HG03159 (cell line): Measurements from ENCODE around the gene SNRPE.

Experiments used
- ATAC-seq: cut with Tn5 transposase; IDR thresholded peaks from one replicate; pipeline ENCODE4 v1.9.1; 2021; ENCODE audit warnings: mild to moderate bottlenecking, moderate library complexity; ENCODE audit not compliant: unreplicated experiment

SNRPE gene

DNA sequence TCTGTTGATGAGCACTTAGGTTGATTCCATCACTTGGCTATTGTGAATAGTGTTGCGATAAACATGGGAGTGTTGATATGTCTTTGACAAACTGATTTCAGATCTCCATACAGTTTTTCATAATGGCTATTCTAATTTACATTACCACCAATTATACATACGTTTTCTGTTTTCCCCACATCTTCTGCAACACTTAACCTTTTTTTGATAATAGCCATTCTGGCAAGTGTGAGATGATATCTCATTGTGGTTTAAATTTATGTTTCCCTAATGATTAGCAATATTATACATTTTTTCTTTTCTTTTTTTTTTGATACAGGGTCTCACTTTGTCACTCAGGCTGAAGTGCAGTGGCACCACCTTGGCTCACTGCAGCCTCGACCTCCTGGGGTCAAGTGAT is 17.0 kb downstream of the SNRPE start:
- ATAC-seq, result no peak

DNA sequence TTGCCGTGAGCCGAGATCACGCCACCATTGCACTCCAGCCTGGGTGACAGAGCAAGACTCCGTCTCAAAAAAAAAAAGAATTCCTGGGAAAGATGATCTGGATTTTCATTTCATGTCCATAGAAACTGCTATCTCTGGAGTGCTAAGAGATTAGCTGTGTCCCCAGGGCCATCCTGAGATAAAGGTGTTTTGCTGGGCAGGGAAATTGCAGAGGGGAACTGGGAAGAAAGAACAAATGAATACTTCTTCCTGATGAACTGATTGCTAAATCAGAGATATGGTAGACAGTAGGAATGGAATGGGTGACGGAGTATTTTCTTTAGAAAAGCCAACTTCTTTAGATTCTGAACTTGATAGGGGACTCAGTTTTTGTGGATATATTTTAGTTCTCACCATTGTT is 19.2 kb downstream of the SNRPE start:
- ATAC-seq, result no peak

DNA sequence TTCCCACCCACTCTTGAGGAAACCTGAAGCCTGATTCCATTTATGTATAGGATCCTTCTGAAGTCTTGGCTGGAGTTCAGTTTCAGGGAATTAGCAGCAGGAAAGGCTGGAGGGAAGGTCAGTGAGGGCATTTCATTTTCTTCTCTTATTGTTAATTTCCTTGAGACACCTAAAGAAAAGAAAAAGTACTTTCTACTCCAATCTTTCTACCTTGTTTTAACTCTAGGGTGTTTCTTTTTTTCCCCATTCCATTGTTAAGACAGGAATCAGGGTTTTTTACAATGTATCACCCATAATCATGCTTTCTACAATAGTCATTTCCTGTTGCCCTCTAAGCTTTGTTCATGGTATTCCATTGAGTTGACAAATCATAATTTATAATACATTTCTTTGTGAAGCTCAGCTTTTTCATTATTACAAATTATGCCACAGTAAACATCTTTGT is 27.4 kb downstream of the SNRPE start:
- no peak for ATAC-seq

DNA sequence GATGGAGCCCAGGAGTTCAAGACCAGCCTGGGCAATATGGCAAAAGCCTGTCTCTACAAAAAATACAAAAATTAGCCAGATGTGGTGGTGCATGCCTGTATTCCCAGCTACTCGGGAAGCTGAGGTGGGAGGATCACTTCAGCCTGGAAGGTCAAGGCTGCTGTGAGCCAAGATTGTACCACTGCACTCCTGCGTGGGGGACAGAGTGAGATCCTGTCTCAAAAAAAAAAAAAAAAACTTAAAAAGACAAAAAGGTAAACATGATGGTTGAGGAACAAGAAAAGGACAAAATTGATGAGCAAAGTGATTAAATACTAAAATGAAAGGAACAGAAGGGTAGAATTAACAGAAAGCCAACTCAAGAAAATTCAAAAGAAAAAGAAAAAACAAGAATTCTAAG is 30.6 kb downstream of the SNRPE start:
- ATAC-seq, result no peak

DNA sequence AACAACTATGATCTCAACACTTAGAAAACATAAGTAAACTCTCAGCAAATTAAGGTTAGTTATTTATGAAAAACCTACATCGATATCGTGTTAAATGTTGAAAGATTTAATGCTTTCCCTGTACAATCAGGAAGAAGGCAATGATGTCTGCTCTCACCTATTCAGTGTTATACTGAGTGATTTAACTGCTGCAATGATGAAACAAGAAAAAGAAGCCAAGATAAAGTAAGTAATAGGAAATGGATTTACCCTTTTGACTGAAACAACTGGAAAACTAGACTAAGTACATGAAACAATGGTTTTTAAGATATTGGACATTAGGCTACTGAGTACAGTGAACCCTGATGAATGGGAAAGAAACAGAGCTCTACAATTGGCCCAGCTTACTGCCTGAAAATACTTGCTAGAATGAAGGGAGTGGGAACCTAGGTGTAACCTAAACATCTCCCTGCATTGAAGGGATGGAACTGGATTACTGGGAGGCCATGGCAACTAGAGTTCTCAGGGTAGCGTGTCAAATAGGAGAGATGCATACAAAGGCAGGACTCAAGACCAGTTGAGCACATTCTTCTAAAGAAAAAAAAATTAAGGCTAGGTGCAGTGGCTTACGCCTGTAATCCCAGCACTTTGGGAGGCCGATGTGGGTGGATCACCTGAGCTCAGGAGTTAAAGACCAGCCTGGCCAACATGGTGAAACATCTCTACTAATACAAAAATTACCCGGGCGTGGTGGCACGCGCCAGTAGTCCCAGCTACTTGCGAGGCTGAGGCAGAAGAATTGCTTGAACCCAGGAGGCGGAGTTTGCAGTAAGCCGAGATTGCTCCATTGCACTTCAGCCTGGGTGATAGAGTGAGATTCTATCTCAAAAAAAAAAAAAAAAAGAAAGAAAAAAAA is 37.3 kb downstream of the SNRPE start:
- ATAC-seq, result no peak

DNA sequence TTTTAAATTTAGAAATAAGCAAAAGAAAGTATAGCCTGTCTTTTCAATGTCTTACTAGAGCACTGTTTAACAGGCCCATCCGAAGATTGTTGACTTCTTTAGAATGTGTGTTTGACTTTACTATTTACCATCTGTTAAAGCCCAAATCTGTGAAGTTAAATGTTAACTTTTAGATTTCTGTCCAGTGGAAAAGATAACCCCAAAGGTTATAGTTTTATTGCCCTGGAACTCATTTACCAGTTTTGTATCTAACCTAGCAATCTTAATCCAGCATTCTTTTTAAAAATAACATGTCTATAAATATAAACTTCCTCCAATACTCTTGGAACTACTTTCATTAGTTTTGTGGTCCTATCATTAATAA is 37.9 kb downstream of the SNRPE start:
- no peak for ATAC-seq

DNA sequence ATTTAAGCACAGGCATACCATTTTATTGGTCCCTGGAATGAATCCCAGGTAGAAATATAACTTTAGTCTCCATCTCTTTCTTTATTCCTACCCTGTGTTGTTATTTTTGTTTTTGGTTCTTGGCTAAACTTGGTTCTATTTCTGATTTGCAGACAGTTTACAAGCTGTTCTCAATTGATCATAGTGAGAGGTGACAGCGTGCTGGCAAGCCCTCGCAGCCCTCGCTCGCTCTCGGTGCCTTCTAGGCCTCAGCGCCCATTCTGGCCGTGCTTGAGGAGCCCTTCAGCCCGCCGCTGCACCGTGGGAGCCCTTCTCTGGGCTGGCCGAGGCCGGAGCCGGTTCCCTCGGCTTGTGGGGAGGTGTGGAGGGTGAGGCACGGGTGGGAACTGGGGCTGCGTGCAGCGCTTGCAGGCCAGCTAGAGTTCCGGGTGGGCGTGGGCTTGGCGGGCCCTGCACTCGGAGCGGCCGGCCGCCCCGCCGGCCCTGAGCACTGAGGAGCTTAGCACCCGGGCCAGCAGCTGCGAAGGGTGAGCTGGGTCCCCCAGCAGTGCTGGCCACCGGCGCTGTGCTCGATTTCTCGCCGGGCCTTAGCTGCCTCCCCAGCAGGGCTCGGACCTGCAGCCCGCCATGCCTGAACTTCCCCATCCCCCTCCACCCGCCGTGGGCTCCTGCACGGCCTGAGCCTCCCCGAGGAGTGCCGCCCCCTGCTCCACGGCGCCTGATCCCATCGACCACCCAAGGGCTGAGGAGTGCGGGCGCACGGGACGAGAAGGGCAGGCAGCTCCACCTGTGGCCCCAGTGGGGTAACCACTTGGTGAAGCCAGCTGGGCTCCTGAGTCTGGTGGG is 38.7 kb downstream of the SNRPE start:
- ATAC-seq, result no peak

DNA sequence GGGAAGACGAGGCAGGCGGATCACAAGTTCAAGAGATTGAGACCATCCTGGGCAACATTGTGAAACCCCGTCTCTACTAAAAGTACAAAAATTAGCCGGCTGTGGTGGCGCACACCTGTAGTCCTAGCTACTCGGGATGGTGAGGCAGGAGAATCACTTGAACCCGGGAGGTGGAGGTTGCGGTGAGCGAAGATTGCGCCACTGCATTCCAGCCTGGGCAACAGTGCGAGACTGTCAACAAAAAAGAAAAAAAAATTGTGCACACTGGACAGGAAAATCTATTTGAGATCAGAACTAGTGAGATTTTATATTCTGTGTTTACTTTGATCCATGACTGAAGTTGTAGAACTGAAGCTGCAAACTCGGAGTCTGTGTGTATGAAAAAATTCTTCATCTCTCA is 40.2 kb downstream of the SNRPE start:
- no peak for ATAC-seq

DNA sequence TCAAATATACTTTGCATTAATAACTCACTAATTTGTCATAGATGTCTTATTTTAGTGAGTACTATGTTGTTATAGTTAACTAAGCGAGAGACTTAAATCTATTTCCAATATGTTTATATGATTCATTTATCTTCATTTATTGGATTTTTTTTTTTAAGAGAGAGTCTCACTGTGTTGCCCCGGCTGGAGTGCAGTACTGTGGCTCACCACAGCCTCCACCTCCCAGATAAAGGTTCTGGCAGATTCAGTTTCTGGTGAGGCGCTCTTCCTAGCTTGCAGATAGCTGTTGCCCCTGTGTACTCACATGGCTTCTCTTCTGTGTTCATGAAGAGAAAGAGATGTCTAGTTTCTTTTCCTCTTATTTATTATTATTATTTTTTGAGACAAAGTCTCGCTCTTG is 43.9 kb downstream of the SNRPE start:
- ATAC-seq, result no peak

DNA sequence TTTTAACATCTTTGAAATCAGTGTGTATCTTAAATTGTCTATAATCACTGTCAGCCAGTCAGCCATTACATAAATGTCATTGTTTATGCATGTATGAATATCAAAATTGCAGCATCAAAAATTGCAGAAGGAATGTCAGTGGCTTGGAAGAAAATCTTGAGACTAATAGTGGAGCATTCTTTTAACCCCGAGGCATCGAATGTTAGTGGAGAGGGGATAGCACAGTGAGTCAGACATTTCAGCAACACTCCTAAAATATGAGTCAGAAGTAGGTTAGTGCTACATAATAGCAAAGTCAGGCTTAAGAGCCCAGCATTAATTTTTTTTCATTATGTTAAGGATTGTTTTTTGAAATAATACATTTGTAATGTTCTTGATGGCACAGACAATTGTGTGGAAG is 45.5 kb downstream of the SNRPE start:
- no peak for ATAC-seq

DNA sequence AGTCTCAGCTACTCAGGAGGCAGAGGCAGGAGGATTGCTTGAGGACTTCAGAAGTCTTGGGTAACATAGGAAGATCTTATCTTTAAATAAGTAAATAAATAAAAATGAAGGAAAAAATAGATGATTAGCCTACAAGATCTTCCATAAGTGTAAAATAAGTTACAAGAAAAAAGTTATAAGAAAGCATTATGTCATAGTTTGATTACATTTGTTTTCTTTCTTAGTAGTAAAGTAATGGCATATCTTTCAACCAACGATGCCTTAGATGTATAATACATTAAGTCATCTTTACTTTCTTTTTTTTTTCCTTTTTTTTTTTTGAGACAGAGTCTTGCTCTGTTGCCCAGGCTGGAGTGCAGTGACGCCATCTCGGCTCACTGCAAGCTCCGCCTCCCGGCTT is 46.5 kb downstream of the SNRPE start:
- no peak for ATAC-seq

DNA sequence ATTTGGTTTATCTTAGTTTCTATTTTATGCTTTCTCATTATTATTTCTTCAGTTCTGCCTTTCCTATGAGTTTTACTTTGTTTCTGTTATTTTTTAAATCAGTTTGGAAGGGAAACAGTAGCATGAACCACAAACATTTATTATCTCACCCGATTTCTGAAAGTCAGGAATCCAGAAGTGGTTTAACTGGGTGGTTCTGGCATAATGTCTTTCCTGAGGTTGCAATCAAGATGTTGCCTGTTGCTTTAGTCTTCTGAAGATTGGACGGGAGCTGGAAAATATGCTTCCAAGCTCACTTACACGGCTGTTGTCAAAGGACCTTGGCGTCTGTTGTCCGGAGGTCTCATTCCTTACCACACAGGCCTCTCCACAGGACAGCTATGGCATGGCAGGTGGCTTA is 50.4 kb downstream of the SNRPE start:
- ATAC-seq, result no peak

DNA sequence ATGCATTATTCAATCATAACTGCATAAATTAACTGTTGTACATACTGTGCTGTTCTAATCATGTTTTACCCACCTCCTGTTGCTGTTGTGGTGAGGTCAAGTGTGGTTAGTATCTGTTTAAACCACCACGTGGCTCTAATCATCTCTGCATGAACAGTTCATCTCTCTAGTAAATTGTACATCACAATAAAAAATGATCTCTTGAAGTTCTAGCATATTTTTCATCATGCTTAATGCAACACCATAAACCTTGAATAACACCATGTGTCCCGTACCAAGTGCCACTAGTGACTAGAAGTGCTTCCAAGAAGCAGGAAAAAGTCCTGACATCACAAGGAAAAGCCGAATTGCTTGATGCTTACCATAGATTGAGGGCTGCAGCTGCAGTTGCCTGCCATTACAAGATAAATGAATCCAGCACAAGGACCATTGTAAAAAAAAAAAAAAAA is 51.7 kb downstream of the SNRPE start:
- no peak for ATAC-seq

DNA sequence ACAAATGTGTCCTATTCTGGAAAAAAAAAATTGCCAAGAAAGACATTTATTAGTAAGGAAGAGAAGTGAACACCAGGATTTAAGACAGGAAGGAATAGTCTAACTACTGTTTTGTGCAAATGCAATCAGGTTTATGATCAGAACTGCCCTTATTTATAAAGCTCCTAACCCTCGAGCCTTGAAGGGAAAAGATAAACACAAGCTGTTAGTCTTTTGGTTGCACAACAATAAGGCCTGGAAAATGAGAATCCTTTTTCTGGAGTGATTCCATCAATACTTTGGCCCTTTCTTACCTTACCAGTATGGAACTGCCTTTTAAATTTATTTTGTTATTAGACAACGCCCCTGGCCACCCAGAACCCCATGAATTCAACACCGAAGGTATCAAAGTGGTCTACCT is 52.9 kb downstream of the SNRPE start:
- no peak for ATAC-seq

DNA sequence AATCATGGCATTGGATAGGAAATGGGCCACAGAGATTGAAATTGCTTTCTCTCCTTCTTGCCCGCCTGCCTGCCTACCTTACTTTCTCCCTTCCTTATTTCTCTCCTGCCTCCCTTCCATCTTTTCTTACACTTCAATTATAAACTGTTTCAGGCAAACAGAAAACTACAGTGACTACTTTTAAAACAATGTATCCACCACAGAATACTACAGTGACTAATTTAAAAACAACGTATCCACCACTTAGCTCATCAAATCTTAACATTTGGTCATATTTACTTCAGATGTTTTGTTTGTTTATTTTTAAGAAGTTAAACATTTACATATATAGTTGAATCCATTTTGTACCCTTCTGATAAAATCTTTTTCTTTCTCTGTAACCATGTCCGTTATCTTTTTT is 54.4 kb downstream of the SNRPE start:
- no peak for ATAC-seq

DNA sequence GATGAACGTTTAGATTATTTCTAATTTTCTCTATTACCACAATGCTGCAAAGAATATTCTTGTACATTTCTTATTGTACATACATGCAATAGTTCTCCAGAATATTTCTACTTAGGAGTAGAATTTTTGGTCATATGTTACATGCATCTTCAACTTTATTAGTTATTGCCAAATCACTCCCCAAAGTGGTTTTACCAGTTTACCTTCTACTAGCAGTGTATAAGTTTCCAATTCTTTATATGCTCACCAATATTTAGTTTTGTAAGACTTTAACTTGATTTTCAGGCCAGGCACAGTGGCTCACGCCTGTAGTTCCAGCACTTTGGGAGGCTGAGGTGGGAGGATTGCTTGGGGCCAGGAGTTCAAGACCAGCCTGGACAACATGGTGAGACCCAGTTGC is 55.4 kb downstream of the SNRPE start:
- no peak for ATAC-seq
